Measurements from ENCODE around the gene OSBPL2. TPM values are rescaled to one million over a fixed set of nuclear protein-coding genes. Genes with fewer than 3 reads are reported as not detected.

Gene OSBPL2
- total RNA-seq, 2 experiments from 2014 or later = 17.2 to 40.0 TPM

DNA sequence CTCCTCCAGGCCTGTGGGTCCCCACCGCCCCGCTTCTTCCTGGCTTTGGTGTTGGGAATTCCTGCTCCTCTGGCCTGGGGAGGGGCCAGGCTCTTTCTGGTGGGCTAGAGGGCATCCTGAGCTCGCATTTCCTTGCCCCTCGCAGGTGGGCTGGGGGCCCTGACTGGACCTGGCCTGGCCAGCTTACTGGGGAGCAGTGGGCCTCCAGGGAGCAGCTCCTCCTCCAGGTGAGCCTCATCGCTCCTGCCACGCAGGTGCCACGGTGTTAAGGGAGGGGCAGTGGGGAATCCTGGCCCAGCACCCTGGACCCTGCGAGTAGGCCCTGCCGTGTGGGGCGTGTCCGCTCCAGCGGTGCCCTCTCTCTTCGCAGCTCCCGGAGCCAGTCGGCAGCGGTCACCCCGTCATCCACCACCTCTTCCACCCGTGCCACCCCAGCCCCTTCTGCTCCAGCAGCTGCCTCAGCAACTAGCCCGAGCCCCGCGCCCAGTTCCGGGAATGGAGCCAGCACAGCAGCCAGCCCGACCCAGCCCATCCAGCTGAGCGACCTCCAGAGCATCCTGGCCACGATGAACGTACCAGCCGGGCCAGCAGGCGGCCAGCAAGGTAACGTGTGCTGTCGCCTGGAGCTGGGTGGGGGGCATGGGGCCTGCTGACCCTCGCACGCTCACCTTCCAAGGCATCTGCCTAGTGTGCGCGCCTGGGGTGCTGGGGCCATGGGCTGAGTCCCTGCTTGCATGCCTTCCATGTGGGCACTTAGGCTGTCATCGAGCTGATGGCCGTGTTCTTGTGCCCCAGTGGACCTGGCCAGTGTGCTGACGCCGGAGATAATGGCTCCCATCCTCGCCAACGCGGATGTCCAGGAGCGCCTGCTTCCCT lies 69.1 kb downstream of the OSBPL2 start:
- Histone ChIP-seq H3K79me2 (ENCODE audit: insufficient read depth, low read depth, low read length) (peaks cover 32% of the 10 kb centered on the region), H3K36me3 (ENCODE audit: insufficient read depth, low read length) (peaks cover 83% of the 10 kb centered on the region)

DNA sequence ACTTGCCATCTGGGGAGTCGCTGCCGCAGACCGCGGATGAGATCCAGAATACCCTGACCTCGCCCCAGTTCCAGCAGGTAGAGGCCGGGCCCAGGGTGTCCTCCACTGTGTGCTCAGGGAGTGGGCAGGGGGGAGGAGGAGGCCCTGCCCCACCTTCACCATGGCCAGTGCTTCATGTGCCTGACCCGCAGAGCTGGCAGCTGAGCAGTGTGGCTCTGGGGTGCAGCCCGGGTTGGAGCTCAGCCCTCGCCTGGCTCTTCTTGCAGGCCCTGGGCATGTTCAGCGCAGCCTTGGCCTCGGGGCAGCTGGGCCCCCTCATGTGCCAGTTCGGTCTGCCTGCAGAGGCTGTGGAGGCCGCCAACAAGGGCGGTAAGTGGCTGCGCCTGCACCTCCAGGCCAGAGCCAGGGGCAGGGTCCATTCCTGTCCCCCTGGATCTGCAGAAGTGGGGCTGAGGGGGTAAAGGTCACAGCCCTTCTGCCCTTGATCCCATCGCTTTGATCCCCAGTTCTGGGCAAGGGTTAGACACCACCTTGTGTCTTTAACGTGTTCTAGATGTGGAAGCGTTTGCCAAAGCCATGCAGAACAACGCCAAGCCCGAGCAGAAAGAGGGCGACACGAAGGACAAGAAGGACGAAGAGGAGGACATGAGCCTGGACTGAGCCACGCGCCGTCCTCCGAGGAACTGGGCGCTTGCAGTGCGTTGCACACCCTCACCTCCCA lies 69.9 kb downstream of the OSBPL2 start:
- intact Hi-C loops (cut with micrococcal nuclease; ENCODE audit: unreplicated experiment) = no loop called here
- Histone ChIP-seq H3K36me3 (ENCODE audit: insufficient read depth, low read length) (peaks cover 82% of the 10 kb centered on the region), H3K9me2 (ENCODE audit: insufficient read depth, low read length) (no peaks in the 10 kb centered on the region), H3K4me2 (ENCODE audit: low read length) (no peak overlapping the region), H2AFZ (ENCODE audit: low read length) (no peak overlapping the region), H3K79me2 (ENCODE audit: insufficient read depth, low read depth, low read length) (peaks cover 28% of the 10 kb centered on the region), H3K27ac (ENCODE audit: low read depth, low read length, poor library complexity, severe bottlenecking) (no peak overlapping the region), H3K4me1 (ENCODE audit: insufficient read depth, low read length, poor library complexity, severe bottlenecking) (peaks cover 15% of the 10 kb centered on the region), H3K9me3 (ENCODE audit: low read length) (no peaks in the 10 kb centered on the region), H4K20me1 (ENCODE audit: insufficient read depth, low read length) (peaks cover 16% of the 10 kb centered on the region; the same call in 1 of the 2 replicates), H3K4me3 (ENCODE audit: low read depth, low read length, poor library complexity, severe bottlenecking) (no peak overlapping the region)
- TF ChIP-seq, protein P1, sequence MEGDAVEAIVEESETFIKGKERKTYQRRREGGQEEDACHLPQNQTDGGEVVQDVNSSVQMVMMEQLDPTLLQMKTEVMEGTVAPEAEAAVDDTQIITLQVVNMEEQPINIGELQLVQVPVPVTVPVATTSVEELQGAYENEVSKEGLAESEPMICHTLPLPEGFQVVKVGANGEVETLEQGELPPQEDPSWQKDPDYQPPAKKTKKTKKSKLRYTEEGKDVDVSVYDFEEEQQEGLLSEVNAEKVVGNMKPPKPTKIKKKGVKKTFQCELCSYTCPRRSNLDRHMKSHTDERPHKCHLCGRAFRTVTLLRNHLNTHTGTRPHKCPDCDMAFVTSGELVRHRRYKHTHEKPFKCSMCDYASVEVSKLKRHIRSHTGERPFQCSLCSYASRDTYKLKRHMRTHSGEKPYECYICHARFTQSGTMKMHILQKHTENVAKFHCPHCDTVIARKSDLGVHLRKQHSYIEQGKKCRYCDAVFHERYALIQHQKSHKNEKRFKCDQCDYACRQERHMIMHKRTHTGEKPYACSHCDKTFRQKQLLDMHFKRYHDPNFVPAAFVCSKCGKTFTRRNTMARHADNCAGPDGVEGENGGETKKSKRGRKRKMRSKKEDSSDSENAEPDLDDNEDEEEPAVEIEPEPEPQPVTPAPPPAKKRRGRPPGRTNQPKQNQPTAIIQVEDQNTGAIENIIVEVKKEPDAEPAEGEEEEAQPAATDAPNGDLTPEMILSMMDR (conservative IDR thresholded peaks at IDR 0.05; ENCODE audit: low read length) = no peak
- TF ChIP-seq EZH2phosphoT487 (IDR thresholded peaks at IDR 0.05; ENCODE audit: borderline replicate concordance, low read depth, low read length) = no peak
- BruUV-seq (replicated peaks) = TSS peak; percentile 78
- ChIA-PET CTCF (ENCODE audit: unreplicated experiment) (no interaction called here), POLR2A (no interaction called here)
- DNase-seq (ENCODE audit: low spot score) = no peak

More for the DNA sequence above, 69.1 kb downstream of the OSBPL2 start:
- DNase-seq (ENCODE audit: low spot score) = no peak
- Histone ChIP-seq H2AFZ (ENCODE audit: low read length) (no peak overlapping the region), H3K4me2 (ENCODE audit: low read length) (no peak overlapping the region), H3K27ac (ENCODE audit: low read depth, low read length, poor library complexity, severe bottlenecking) (no peak overlapping the region), H3K4me3 (ENCODE audit: low read depth, low read length, poor library complexity, severe bottlenecking) (no peak overlapping the region), H4K20me1 (ENCODE audit: insufficient read depth, low read length) (peaks cover 16% of the 10 kb centered on the region; the same call in 1 of the 2 replicates), H3K4me1 (ENCODE audit: insufficient read depth, low read length, poor library complexity, severe bottlenecking) (peaks cover 15% of the 10 kb centered on the region), H3K9me3 (ENCODE audit: low read length) (no peaks in the 10 kb centered on the region), H3K9me2 (ENCODE audit: insufficient read depth, low read length) (no peaks in the 10 kb centered on the region)
- intact Hi-C loops (cut with micrococcal nuclease; ENCODE audit: unreplicated experiment) = no loop called here
- no TSS peak for BruUV-seq (replicated peaks)
- ChIA-PET CTCF (ENCODE audit: unreplicated experiment) (no interaction called here), POLR2A (no interaction called here)
- TF ChIP-seq EZH2phosphoT487 (IDR thresholded peaks at IDR 0.05; ENCODE audit: borderline replicate concordance, low read depth, low read length) = no peak
- TF ChIP-seq, protein P1 (conservative IDR thresholded peaks at IDR 0.05; ENCODE audit: low read length) = no peak

Measured in OCI-LY7 (cell line).